ENCODE data around the gene DCN.

DNA sequence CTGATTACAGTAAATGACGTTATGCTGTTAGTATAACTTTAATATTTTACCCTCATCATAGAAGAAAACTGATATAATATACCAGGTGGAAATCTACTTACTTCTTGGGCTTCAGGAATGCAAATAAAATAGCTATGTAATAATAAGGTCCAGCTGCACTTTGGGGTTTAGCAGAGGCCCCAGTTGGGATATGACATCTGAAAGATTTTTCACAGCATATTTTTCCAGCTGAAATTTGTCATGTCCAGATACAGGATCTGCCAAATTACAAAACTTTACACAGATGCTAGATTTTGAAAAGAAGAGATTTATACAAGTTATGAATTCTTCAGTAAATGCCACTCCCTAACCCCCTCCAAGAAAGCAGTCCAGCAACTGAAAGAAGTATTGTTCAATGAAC is 29.2 kb upstream of the DCN start:
- TF ChIP-seq, protein P1, sequence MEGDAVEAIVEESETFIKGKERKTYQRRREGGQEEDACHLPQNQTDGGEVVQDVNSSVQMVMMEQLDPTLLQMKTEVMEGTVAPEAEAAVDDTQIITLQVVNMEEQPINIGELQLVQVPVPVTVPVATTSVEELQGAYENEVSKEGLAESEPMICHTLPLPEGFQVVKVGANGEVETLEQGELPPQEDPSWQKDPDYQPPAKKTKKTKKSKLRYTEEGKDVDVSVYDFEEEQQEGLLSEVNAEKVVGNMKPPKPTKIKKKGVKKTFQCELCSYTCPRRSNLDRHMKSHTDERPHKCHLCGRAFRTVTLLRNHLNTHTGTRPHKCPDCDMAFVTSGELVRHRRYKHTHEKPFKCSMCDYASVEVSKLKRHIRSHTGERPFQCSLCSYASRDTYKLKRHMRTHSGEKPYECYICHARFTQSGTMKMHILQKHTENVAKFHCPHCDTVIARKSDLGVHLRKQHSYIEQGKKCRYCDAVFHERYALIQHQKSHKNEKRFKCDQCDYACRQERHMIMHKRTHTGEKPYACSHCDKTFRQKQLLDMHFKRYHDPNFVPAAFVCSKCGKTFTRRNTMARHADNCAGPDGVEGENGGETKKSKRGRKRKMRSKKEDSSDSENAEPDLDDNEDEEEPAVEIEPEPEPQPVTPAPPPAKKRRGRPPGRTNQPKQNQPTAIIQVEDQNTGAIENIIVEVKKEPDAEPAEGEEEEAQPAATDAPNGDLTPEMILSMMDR (conservative IDR thresholded peaks at IDR 0.05) = no peak
- no peak for TF ChIP-seq ZFX (IDR thresholded peaks at IDR 0.05)
